ENCODE results near the gene PROP1. TPM values are rescaled to one million over a fixed set of nuclear protein-coding genes. Genes with fewer than 3 reads are reported as not detected.

The PROP1 gene
- total RNA-seq, 2 experiments from 2014 or later = not detected

DNA sequence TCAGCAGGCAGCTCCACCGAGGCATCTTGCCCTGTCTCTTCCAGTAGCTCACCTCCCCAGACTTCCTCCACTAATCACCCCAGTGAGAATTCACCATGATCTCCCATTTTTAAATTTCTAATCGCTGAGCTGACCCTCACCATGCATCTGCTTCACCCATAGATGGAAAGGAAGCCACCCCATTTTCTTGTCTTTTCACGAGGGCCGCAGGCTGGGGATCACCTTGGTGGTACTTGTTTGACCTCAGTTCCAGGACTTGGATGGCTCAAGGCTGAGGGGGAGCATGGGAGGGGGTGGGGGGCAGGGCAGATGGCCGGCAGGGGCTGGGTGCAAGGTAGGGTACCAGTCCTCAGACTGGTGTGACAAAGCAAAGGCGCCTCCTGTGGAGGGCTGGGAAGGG is 3.6 kb downstream of the PROP1 start:
- DNase-seq = no peak
- intact Hi-C loops (cut with DNase I, micrococcal nuclease) = no loop called here
- no peak overlapping the region for H3K4me3 Mint-ChIP-seq
- no peak for ATAC-seq (ENCODE audit: poor library complexity)
- TF ChIP-seq, protein P1, sequence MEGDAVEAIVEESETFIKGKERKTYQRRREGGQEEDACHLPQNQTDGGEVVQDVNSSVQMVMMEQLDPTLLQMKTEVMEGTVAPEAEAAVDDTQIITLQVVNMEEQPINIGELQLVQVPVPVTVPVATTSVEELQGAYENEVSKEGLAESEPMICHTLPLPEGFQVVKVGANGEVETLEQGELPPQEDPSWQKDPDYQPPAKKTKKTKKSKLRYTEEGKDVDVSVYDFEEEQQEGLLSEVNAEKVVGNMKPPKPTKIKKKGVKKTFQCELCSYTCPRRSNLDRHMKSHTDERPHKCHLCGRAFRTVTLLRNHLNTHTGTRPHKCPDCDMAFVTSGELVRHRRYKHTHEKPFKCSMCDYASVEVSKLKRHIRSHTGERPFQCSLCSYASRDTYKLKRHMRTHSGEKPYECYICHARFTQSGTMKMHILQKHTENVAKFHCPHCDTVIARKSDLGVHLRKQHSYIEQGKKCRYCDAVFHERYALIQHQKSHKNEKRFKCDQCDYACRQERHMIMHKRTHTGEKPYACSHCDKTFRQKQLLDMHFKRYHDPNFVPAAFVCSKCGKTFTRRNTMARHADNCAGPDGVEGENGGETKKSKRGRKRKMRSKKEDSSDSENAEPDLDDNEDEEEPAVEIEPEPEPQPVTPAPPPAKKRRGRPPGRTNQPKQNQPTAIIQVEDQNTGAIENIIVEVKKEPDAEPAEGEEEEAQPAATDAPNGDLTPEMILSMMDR (IDR thresholded peaks at IDR 0.05) = no peak
- H3K36me3 Mint-ChIP-seq (ENCODE audit: low read depth) = no peaks in the 10 kb centered on the region
- Histone ChIP-seq H3K4me3 (ENCODE audit: low read length) (no peak overlapping the region), H3K9me3 (ENCODE audit: control insufficient read depth in 1 of 2, insufficient read depth in 1 of 2, low read length in 2 of 2) (no peaks in the 10 kb centered on the region), H3K27me3 (ENCODE audit: control insufficient read depth in 1 of 2, insufficient read depth in 2 of 2, low read length in 2 of 2) (peaks cover 13 to 15% of the 10 kb centered on the region in 2 experiments), H3K36me3 (ENCODE audit: insufficient read depth, low read length) (no peaks in the 10 kb centered on the region), H3K4me1 (ENCODE audit: insufficient read depth, low read length) (no peaks in the 10 kb centered on the region), H3K27ac (ENCODE audit: low read depth in 1 of 2, low read length in 2 of 2) (no peak overlapping the region)
- POLR2A ChIA-PET = no interaction called here
- peaks cover 35% of the 10 kb centered on the region for H3K27me3 Mint-ChIP-seq
- CTCF ChIA-PET = no interaction called here
- no peak overlapping the region for H3K27ac Mint-ChIP-seq
- no peaks in the 10 kb centered on the region for H3K4me1 Mint-ChIP-seq (ENCODE audit: low read depth)
- H3K9me3 Mint-ChIP-seq = no peaks in the 10 kb centered on the region

DNA sequence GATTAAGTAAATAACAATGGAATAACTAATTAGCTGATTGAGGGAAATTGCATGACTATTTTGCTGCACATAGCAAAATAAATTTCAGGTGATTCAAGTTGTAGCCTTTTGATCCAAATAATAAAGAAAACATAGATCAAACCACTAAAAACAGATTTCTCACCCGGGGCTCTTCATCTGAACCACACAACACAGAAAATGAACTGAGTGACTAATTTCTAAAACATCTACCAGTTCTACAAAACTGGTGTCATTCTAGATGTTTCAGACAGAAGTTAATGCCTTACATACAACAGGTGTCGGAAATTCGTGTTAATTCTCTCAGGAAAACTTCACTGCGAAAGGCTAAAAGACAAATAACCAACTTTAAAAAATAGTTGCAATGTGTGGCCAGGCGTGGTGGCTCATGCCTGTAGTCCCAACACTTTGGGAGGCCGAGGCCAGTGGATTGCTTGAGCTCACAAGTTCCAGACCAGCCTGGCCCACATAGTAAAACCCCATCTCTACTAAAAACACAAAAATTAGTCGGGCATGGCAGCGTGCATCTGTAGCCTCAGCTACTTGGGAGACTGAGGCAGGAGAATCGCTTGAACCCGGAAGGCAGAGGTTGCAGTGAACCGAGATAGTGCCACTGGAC is 6.9 kb downstream of the PROP1 start:
- no peak overlapping the region for H3K4me3 Mint-ChIP-seq
- H3K9me3 Mint-ChIP-seq = no peaks in the 10 kb centered on the region
- no peaks in the 10 kb centered on the region for H3K36me3 Mint-ChIP-seq (ENCODE audit: low read depth)
- H3K4me3 ChIP-seq (ENCODE audit: low read length) = no peak overlapping the region
- H3K4me1 ChIP-seq (ENCODE audit: insufficient read depth, low read length) = peaks cover 10% of the 10 kb centered on the region
- no peak overlapping the region for H3K27ac Mint-ChIP-seq
- CTCF ChIA-PET = no interaction called here
- H3K4me1 Mint-ChIP-seq (ENCODE audit: low read depth) = peaks cover 5% of the 10 kb centered on the region
- POLR2A ChIA-PET = no interaction called here
- peaks cover 0 to 13% of the 10 kb centered on the region in 2 experiments for H3K9me3 ChIP-seq (ENCODE audit: control insufficient read depth in 1 of 2, insufficient read depth in 1 of 2, low read length in 2 of 2)
- ATAC-seq (ENCODE audit: poor library complexity) (no peak), DNase-seq (no peak)
- TF ChIP-seq, protein P1 (IDR thresholded peaks at IDR 0.05) = no peak
- H3K27ac ChIP-seq (ENCODE audit: low read depth in 1 of 2, low read length in 2 of 2) = no peak overlapping the region
- intact Hi-C loops (cut with DNase I, micrococcal nuclease) = no loop called here
- H3K36me3 ChIP-seq (ENCODE audit: insufficient read depth, low read length) = no peaks in the 10 kb centered on the region
- H3K27me3 ChIP-seq (ENCODE audit: control insufficient read depth in 1 of 2, insufficient read depth in 2 of 2, low read length in 2 of 2) = peaks cover 28 to 30% of the 10 kb centered on the region in 2 experiments
- peaks cover 58% of the 10 kb centered on the region for H3K27me3 Mint-ChIP-seq

DNA sequence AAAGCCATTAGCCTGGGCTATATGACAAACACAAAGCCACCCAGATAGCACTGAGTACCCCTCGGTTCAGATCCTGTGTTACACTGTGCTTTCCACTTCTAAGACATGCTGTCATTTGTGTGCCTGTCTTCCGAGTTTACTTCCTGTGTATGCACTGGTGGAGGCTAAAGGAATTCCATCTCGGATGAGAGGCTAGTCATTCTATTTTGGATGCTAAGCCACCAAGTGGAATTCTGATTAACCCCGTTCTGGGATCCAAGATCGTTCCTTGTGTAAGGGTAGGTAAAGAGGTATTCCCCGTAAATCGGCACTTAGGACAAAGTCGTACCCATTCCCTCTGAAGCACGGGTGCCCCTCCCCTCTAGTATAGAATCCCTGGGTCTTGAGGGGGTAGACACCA is 8.7 kb downstream of the PROP1 start:
- peaks cover 46 to 48% of the 10 kb centered on the region in 2 experiments for H3K27me3 ChIP-seq (ENCODE audit: control insufficient read depth in 1 of 2, insufficient read depth in 2 of 2, low read length in 2 of 2)
- H3K4me3 ChIP-seq (ENCODE audit: low read length) = no peak overlapping the region
- TF ChIP-seq, protein P1 (IDR thresholded peaks at IDR 0.05) = no peak
- H3K4me1 ChIP-seq (ENCODE audit: insufficient read depth, low read length) = peaks cover 14% of the 10 kb centered on the region
- no peak overlapping the region for H3K4me3 Mint-ChIP-seq
- H3K9me3 ChIP-seq (ENCODE audit: control insufficient read depth in 1 of 2, insufficient read depth in 1 of 2, low read length in 2 of 2) = peaks cover 0 to 18% of the 10 kb centered on the region in 2 experiments
- no peak overlapping the region for H3K27ac Mint-ChIP-seq
- DNase-seq (no peak), ATAC-seq (ENCODE audit: poor library complexity) (no peak)
- H3K9me3 Mint-ChIP-seq = no peaks in the 10 kb centered on the region
- H3K36me3 Mint-ChIP-seq (ENCODE audit: low read depth) = no peaks in the 10 kb centered on the region
- ChIA-PET CTCF (no interaction called here), POLR2A (no interaction called here)
- peaks cover 5% of the 10 kb centered on the region for H3K4me1 Mint-ChIP-seq (ENCODE audit: low read depth)
- no peaks in the 10 kb centered on the region for H3K36me3 ChIP-seq (ENCODE audit: insufficient read depth, low read length)
- intact Hi-C loops (cut with DNase I, micrococcal nuclease) = no loop called here
- H3K27ac ChIP-seq (ENCODE audit: low read depth in 1 of 2, low read length in 2 of 2) = no peak overlapping the region
- H3K27me3 Mint-ChIP-seq = peaks cover 59% of the 10 kb centered on the region
